GM19455 (cell line): ENCODE data around the gene PNN.
"Not testable (repeated sequence)": the region's sequence is repeated elsewhere in the genome, so short reads cannot be mapped to it uniquely, and the experiment has no call there.

ENCODE experiments used
- ATAC-seq: cut with Tn5 transposase; IDR thresholded peaks from one replicate; pipeline ENCODE4 v1.9.1; 2021; ENCODE audit not compliant: unreplicated experiment

PNN gene

DNA sequence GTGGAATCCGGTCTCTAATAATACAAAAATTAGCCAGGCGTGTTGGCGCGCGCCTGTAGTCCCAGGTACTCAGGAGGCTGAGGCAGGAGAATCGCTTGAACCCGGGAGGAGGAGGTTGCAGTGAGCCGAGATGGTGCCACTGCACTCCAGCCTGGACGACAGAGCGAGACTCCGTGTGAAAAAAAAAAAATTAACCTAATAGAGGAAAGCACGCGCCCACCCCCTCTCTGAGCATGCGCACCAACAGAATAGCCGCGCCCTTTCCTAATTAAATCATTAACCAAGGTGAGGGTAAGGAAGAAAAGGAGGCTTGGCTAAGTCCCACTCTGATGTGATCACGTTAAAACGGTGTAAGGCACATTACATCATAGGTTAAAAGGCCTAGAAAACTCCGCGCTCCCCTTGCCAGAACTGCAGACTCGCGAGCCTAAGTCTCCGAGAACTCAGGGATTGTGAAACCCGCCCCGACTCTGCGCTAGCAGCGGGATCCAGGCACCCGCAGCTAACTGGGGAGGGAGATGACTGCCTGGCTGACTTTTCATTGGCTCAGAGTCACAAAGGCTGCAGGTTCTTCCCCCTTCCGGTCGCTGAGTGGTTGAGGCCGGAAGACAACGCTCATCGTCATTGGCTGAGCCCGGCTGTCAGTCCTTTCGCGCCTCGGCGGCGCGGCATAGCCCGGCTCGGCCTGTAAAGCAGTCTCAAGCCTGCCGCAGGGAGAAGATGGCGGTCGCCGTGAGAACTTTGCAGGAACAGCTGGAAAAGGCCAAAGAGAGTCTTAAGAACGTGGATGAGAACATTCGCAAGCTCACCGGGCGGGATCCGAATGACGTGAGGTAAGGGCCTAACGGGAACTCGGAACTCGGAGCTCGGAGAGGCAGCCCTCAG lies at the start of gene PNN:
Gene PNN, plus strand, starts transcription at position 695 of the 885 bp plus-strand sequence. Its CDS starts 26 bp downstream, at position 721.
- peak; percentile 90 for ATAC-seq

DNA sequence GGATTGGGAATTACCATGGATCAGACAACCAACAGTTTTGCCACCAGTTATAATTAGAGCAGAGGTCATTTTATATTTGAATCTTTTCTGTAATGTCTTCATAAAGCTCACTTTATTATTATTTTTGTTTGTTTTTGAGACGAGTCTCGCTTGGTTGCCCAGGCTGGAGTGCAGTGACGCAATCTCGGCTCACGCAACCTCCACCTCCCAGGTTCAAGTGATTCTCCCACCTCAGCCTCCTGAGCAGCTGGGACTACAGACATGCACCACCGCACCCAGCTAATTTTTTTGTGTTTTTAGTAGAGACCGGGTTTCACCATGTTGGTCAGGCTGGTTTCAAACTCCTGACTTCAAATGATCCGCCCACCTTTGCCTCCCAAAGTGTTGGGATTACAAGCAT lies 37.2 kb upstream of the PNN start:
- not testable (repeated sequence) for ATAC-seq

- ATAC-seq: no peak
These were observed 36.6 kb upstream of the PNN start for GRCh38 chr14:39138440-39138839.

DNA sequence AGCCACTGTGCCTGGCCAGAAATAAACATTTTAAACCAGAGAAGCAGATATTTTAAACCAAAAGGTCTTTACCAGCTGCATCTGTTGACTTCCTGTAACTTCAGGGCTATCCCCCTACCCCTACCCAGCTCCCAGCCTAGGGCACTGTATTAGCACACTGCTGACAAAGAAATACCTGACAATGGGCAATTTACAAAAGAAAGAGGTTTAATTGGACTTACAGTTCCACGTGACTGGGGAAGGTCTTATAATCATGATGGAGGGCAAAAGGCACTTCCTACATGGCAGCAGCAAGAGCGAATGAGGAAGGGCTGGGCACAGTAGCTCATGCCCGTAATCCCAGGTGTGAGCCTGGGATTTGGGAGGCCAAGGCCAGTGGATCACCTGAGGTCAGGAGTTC lies 34.9 kb upstream of the PNN start:
- ATAC-seq: no peak

DNA sequence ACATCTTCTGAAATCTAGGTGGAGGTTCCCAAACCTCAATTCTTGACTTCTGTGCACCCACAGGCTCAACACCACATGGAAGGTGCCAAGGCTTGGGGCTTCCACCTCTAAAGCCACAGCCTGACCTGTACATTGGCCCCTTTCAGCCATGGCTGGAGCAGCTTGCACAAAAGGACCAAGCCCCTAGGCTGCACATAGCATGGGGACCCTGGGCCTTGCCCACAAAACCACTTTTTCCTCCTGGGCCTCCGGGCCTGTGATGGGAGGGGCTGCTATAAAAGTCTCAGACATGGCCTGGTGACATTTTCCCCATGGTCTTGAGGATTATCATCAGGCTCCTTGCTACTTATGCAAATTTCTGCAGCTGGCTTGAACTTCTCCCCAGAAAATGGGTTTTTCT lies 33.4 kb upstream of the PNN start:
- not testable (repeated sequence) for ATAC-seq

- not testable (repeated sequence) for ATAC-seq
These were observed 31.8 kb upstream of the PNN start for GRCh38 chr14:39143226-39143625.

- no peak for ATAC-seq
These were observed 29.6 kb upstream of the PNN start for GRCh38 chr14:39145266-39145966.

DNA sequence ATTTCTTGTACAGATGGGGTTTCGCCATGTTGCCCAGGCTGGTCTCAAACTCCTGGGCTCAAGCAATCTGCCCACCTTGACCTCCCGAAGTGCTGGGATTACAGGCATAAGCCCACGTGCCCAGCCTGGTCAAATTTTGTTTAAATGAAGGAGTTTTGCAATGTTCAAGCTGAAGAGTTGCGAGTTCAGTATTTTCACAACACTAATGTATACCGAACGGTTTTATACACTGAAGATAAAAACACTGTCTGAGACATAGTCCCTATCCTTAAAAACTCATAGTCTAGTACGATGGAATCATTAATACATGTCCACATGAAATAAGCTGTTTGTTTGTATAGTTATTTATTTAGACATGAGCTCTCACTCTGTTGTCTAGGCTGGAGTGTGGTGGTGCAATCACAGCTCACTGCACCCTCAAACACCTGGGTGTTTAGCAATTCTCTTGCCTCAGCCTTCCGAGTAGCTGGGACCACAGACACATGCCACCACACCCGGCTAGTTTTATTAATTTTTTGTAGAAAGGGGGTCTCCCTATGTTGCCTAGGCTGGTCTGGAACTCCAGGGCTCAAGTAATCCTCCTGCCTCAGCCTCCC lies 20.4 kb upstream of the PNN start:
- ATAC-seq: no peak

- no peak for ATAC-seq
These were observed 17.6 kb upstream of the PNN start for GRCh38 chr14:39157491-39157890.

GRCh38 chr14:39158222-39158858 lies 16.7 kb upstream of the PNN start:
- ATAC-seq: no peak

- ATAC-seq: no peak
These were observed 14.6 kb upstream of the PNN start for GRCh38 chr14:39160494-39160893.

- not testable (repeated sequence) for ATAC-seq
These were observed 7.2 kb upstream of the PNN start for GRCh38 chr14:39167797-39168320.

DNA sequence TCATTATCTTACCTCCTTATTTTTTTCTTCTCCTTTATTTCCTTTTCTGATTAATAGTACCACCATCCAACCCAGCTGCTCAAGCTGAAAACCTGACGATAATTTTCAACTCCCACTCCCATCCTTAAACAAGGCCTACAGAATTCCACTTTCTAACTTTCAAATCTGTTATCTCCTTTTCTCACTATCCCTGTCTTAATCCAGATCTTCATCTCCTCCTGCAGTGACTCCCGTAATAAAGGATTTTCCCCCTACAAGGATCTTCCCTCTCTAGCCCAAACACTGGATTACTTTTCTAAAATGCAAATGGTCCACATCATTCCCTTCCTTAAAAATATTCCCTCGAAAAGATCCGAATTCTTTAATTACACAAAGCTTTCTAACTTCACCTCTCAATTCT lies 6.5 kb upstream of the PNN start:
- ATAC-seq: no peak

GRCh38 chr14:39169541-39169900 lies 5.5 kb upstream of the PNN start:
- peak; percentile 1 for ATAC-seq

GRCh38 chr14:39173198-39173597 lies 1.9 kb upstream of the PNN start:
- no peak for ATAC-seq

DNA sequence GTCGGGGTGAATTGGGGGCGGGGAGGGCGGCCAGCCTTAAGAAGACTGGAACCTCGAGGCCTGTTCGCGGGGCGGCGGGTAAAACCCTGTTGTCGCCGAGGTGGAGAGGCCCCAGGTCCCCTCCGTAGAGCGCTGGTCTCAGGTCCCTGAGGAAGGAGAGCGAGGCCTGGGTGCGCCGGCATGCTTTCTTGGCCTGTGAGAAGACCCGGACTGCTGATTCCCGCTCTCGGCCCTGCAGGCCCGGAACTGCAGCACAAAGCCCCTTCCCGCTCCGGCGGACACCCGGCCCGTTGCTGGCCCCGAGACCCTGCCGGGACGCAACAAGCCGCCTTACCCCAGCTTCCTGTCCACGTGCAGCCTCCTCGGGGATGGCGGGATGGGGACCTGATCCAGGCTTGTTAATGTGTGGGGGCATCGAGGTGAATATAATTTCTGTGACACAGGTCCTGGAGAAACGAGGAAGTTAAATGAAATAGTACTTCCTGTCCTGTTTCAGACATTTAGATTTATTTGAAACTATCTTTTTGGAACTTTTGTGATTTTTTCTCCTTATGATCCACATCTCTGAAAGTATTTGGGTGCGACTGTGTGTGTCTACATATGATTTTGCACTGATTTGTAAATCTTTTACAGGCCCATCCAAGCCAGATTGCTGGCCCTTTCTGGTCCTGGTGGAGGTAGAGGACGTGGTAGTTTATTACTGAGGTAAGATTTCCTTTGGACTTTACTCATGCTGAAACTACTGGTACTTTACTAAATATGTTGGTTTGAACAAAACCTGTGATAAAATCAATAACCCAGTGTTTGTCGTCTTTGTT lies 600 bp downstream of the PNN start:
- ATAC-seq: peak; percentile 4

- no peak for ATAC-seq
These were observed 1.5 kb downstream of the PNN start for GRCh38 chr14:39176263-39177167.

DNA sequence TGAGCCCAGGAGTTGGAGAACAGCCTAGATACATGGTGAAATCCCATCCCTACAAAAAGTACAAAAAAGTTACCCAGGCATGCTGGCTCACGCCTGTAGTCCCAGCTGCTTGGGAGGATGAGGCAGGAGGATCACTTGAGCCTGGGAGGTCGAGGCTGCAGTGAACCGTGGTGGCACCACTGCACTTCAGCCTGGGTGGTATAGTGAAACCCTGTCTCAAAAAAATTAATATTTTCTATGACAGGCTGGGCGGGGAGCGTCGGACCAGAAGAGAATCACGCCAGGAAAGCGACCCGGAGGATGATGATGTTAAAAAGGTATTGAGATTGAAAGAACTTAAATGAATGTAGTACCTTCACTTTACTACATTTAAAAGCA lies 2.1 kb downstream of the PNN start:
- ATAC-seq: no peak

GRCh38 chr14:39179042-39179441 lies 4.0 kb downstream of the PNN start:
- ATAC-seq: no peak
